ENCODE measurements around the gene PRKCE.

The PRKCE gene

DNA sequence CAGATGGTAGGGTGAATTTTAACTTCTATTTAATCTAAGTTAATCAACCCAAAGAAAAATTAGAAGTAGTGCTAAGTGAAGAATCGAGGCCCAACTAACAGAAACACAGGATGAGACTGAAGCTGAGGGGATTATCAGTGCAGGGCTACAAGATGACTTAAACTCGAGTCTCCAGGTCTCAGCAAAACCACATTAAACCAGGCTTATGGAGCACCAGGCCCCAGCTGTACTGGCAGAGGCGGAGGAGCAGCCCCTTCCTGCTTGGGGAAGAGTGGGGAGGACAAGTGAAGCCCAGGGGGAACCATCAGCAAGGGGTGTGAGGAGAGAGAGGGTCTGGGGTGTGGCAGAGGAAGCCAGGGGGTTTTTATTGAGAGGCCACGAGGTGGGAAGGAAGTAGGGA lies 509.8 kb downstream of the PRKCE start:
- no peak overlapping the region for H3K23ac ChIP-seq (ENCODE audit: low read length in 2 of 2)
- H2BK120ac ChIP-seq (ENCODE audit: low read depth, low read length): no peak overlapping the region
- H3K4me1 ChIP-seq (ENCODE audit: control insufficient read depth, insufficient read depth, low read depth, low read length): peaks cover 14% of the 10 kb centered on the region
- no peak for DNase-seq
- H3K79me1 ChIP-seq (replicated peaks; ENCODE audit: low read length, poor library complexity, severe bottlenecking): no peaks in the 10 kb centered on the region
- H3K9ac ChIP-seq (ENCODE audit: low read length): no peak overlapping the region
- H3K27ac ChIP-seq (ENCODE audit: low read length, poor library complexity, severe bottlenecking): no peak overlapping the region
- no peak overlapping the region for H2BK15ac ChIP-seq (ENCODE audit: low read depth, poor library complexity, severe bottlenecking)
- H4K8ac ChIP-seq (ENCODE audit: low read length): no peak overlapping the region
- no peaks in the 10 kb centered on the region for H3K9me3 ChIP-seq (ENCODE audit: control insufficient read depth, low read length)
- H4K91ac ChIP-seq (ENCODE audit: low read length): no peak overlapping the region
- 76% methylated on average over 4 of the region's 4 CpGs for WGBS
- no peak overlapping the region for H2BK5ac ChIP-seq (ENCODE audit: low read depth, low read length, poor library complexity, severe bottlenecking)
- no peak overlapping the region for H3K18ac ChIP-seq (ENCODE audit: low read depth in 1 of 2, low read length in 2 of 2)
- no peak overlapping the region for H3K4ac ChIP-seq (ENCODE audit: low read depth in 1 of 2, low read length in 2 of 2)
- no peak overlapping the region for H3K4me2 ChIP-seq (ENCODE audit: low read length, poor library complexity, severe bottlenecking)
- no peaks in the 10 kb centered on the region for H3K27me3 ChIP-seq (ENCODE audit: control insufficient read depth in 1 of 2, insufficient read depth in 1 of 2, low read length in 2 of 2)
- no peak overlapping the region for H2AK5ac ChIP-seq (ENCODE audit: low read length, severe bottlenecking)
- peak overlapping the region in 1 of 2 experiments; percentile 33 for H2BK12ac ChIP-seq (ENCODE audit: low read length in 2 of 2)
- H3K4me3 ChIP-seq (ENCODE audit: insufficient read depth in 1 of 2, low read depth in 1 of 2, low read length in 2 of 2): no peak overlapping the region
- no peak overlapping the region for H3K14ac ChIP-seq (ENCODE audit: low read length in 2 of 2)
- H2AFZ ChIP-seq (ENCODE audit: low read depth, low read length): no peak overlapping the region
- peaks cover 34 to 65% of the 10 kb centered on the region in 2 experiments for H3K36me3 ChIP-seq (ENCODE audit: control insufficient read depth in 1 of 2, insufficient read depth in 2 of 2, low read depth in 1 of 2, low read length in 2 of 2)

GRCh38 chr2:46161911-46162310 lies 510.4 kb downstream of the PRKCE start:
- peak overlapping the region; percentile 13 to 14 for H3K18ac ChIP-seq (ENCODE audit: low read depth in 1 of 2, low read length in 2 of 2)
- peak overlapping the region; percentile 35 for H3K9ac ChIP-seq (ENCODE audit: low read length)
- H3K27ac ChIP-seq (ENCODE audit: low read length, poor library complexity, severe bottlenecking): no peak overlapping the region
- H2AFZ ChIP-seq (ENCODE audit: low read depth, low read length): no peak overlapping the region
- H3K4me1 ChIP-seq (ENCODE audit: control insufficient read depth, insufficient read depth, low read depth, low read length): peaks cover 15% of the 10 kb centered on the region
- no peaks in the 10 kb centered on the region for H3K9me3 ChIP-seq (ENCODE audit: control insufficient read depth, low read length)
- H3K4me3 ChIP-seq (ENCODE audit: insufficient read depth in 1 of 2, low read depth in 1 of 2, low read length in 2 of 2): no peak overlapping the region
- peak overlapping the region; percentile 37 for H4K91ac ChIP-seq (ENCODE audit: low read length)
- H2BK12ac ChIP-seq (ENCODE audit: low read length in 2 of 2): peak overlapping the region in 1 of 2 experiments; percentile 22
- no peaks in the 10 kb centered on the region for H3K27me3 ChIP-seq (ENCODE audit: control insufficient read depth in 1 of 2, insufficient read depth in 1 of 2, low read length in 2 of 2)
- H4K8ac ChIP-seq (ENCODE audit: low read length): no peak overlapping the region
- no peak for DNase-seq
- no peak overlapping the region for H3K14ac ChIP-seq (ENCODE audit: low read length in 2 of 2)
- 90% methylated on average over 3 of the region's 3 CpGs for WGBS
- no peak overlapping the region for H3K4ac ChIP-seq (ENCODE audit: low read depth in 1 of 2, low read length in 2 of 2)
- H2AK5ac ChIP-seq (ENCODE audit: low read length, severe bottlenecking): no peak overlapping the region
- H3K4me2 ChIP-seq (ENCODE audit: low read length, poor library complexity, severe bottlenecking): no peak overlapping the region
- H3K36me3 ChIP-seq (ENCODE audit: control insufficient read depth in 1 of 2, insufficient read depth in 2 of 2, low read depth in 1 of 2, low read length in 2 of 2): peaks cover 35 to 60% of the 10 kb centered on the region in 2 experiments
- no peak overlapping the region for H2BK5ac ChIP-seq (ENCODE audit: low read depth, low read length, poor library complexity, severe bottlenecking)
- no peaks in the 10 kb centered on the region for H3K79me1 ChIP-seq (replicated peaks; ENCODE audit: low read length, poor library complexity, severe bottlenecking)
- no peak overlapping the region for H2BK15ac ChIP-seq (ENCODE audit: low read depth, poor library complexity, severe bottlenecking)
- H2BK120ac ChIP-seq (ENCODE audit: low read depth, low read length): no peak overlapping the region
- H3K23ac ChIP-seq (ENCODE audit: low read length in 2 of 2): no peak overlapping the region

DNA sequence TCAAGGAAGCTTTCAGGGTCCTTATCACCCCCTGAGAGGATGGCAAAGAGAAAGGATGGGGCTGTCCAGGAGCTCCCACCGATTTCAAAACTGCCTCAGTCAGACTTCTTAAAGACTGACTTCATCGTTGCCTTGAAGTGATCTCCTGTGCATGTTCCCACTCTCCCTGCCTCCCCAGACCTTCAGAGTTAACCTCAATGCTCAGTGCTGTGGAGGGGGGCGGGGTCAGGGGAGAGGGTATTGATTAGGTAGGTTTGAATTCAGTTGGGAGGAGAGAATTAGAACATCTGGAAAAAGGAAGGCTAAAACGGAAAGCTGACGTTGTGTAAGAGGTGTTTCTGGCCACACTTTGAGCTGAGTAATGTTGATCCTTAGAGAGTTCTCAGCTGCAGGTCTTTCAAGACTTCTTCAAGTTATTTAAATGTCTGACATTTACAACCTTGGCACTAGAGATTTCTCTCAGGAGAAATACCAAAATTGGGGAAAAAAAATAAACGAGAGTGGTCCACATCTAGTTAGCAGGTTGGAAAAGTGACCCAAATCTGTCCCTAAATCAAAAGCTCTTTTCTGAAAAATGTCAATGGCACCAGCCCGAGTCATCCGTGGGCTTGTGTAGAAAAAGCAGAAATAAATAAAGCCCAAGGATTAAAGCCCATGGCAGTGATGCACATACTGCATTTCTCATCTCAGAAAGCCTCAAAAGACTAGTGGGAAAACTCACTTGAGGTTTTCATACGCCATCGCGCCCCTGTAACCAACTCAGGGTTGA lies 511.0 kb downstream of the PRKCE start:
- Histone ChIP-seq H3K27me3 (ENCODE audit: control insufficient read depth in 1 of 2, insufficient read depth in 1 of 2, low read length in 2 of 2) (no peaks in the 10 kb centered on the region), H4K91ac (ENCODE audit: low read length) (no peak overlapping the region), H2BK12ac (ENCODE audit: low read length in 2 of 2) (no peak overlapping the region), H2AK5ac (ENCODE audit: low read length, severe bottlenecking) (no peak overlapping the region), H3K4me3 (ENCODE audit: insufficient read depth in 1 of 2, low read depth in 1 of 2, low read length in 2 of 2) (no peak overlapping the region), H4K8ac (ENCODE audit: low read length) (no peak overlapping the region), H3K9me3 (ENCODE audit: control insufficient read depth, low read length) (no peaks in the 10 kb centered on the region), H3K36me3 (ENCODE audit: control insufficient read depth in 1 of 2, insufficient read depth in 2 of 2, low read depth in 1 of 2, low read length in 2 of 2) (peaks cover 30 to 54% of the 10 kb centered on the region in 2 experiments), H2BK120ac (ENCODE audit: low read depth, low read length) (no peak overlapping the region), H3K4me1 (ENCODE audit: control insufficient read depth, insufficient read depth, low read depth, low read length) (peaks cover 19% of the 10 kb centered on the region), H3K14ac (ENCODE audit: low read length in 2 of 2) (no peak overlapping the region), H2BK5ac (ENCODE audit: low read depth, low read length, poor library complexity, severe bottlenecking) (no peak overlapping the region), H3K4ac (ENCODE audit: low read depth in 1 of 2, low read length in 2 of 2) (no peak overlapping the region), H3K18ac (ENCODE audit: low read depth in 1 of 2, low read length in 2 of 2) (no peak overlapping the region), H2AFZ (ENCODE audit: low read depth, low read length) (no peak overlapping the region), H3K27ac (ENCODE audit: low read length, poor library complexity, severe bottlenecking) (no peak overlapping the region), H2BK15ac (ENCODE audit: low read depth, poor library complexity, severe bottlenecking) (no peak overlapping the region), H3K9ac (ENCODE audit: low read length) (peak overlapping the region; percentile 35), H3K4me2 (ENCODE audit: low read length, poor library complexity, severe bottlenecking) (no peak overlapping the region), H3K23ac (ENCODE audit: low read length in 2 of 2) (no peak overlapping the region), H3K79me1 (replicated peaks; ENCODE audit: low read length, poor library complexity, severe bottlenecking) (no peaks in the 10 kb centered on the region)
- WGBS: 93% methylated on average over 9 of the region's 11 CpGs
- no peak for DNase-seq

- Histone ChIP-seq H3K4me2 (ENCODE audit: low read length, poor library complexity, severe bottlenecking) (no peak overlapping the region), H3K79me1 (replicated peaks; ENCODE audit: low read length, poor library complexity, severe bottlenecking) (no peaks in the 10 kb centered on the region), H4K91ac (ENCODE audit: low read length) (no peak overlapping the region), H3K36me3 (ENCODE audit: control insufficient read depth in 1 of 2, insufficient read depth in 2 of 2, low read depth in 1 of 2, low read length in 2 of 2) (peaks cover 27 to 50% of the 10 kb centered on the region in 2 experiments), H3K9ac (ENCODE audit: low read length) (no peak overlapping the region), H3K9me3 (ENCODE audit: control insufficient read depth, low read length) (no peaks in the 10 kb centered on the region), H3K14ac (ENCODE audit: low read length in 2 of 2) (peak overlapping the region in 1 of 2 experiments; percentile 37), H3K4me3 (ENCODE audit: insufficient read depth in 1 of 2, low read depth in 1 of 2, low read length in 2 of 2) (no peak overlapping the region), H2BK120ac (ENCODE audit: low read depth, low read length) (no peak overlapping the region), H2AK5ac (ENCODE audit: low read length, severe bottlenecking) (no peak overlapping the region), H3K18ac (ENCODE audit: low read depth in 1 of 2, low read length in 2 of 2) (peak overlapping the region in 1 of 2 experiments; percentile 74), H2BK15ac (ENCODE audit: low read depth, poor library complexity, severe bottlenecking) (no peak overlapping the region), H2AFZ (ENCODE audit: low read depth, low read length) (no peak overlapping the region), H4K8ac (ENCODE audit: low read length) (no peak overlapping the region), H2BK5ac (ENCODE audit: low read depth, low read length, poor library complexity, severe bottlenecking) (no peak overlapping the region), H2BK12ac (ENCODE audit: low read length in 2 of 2) (peak overlapping the region in 1 of 2 experiments; percentile 68), H3K4ac (ENCODE audit: low read depth in 1 of 2, low read length in 2 of 2) (no peak overlapping the region), H3K23ac (ENCODE audit: low read length in 2 of 2) (no peak overlapping the region), H3K27me3 (ENCODE audit: control insufficient read depth in 1 of 2, insufficient read depth in 1 of 2, low read length in 2 of 2) (no peaks in the 10 kb centered on the region), H3K27ac (ENCODE audit: low read length, poor library complexity, severe bottlenecking) (no peak overlapping the region), H3K4me1 (ENCODE audit: control insufficient read depth, insufficient read depth, low read depth, low read length) (peaks cover 22% of the 10 kb centered on the region)
- whole genome bisulfite sequencing: over 99% methylated on average over 3 of the region's 3 CpGs
- DNase-seq: no peak
Observed at GRCh38 chr2:46163098-46163430, 511.6 kb downstream of the PRKCE start.

Data from mesenchymal stem cell (in vitro differentiated cells and primary cell).